ENCODE results near the gene PIAS3. TPM values are rescaled to one million over a fixed set of nuclear protein-coding genes. Genes with fewer than 3 reads are reported as not detected.
A peak's percentile ranks its signal among the peaks of the same experiment; 100 is the strongest.
"Not testable (repeated sequence)": the region's sequence is repeated elsewhere in the genome, so short reads cannot be mapped to it uniquely, and the experiment has no call there.

Gene PIAS3
- total RNA-seq, 1 donor from 2014 or later: 17.0 TPM

- DNase-seq (ENCODE audit: low read depth): no peak
Measured at GRCh38 chr1:145874646-145875045, 15.8 kb upstream of the PIAS3 start.

GRCh38 chr1:145871994-145872924, 13.4 kb upstream of the PIAS3 start:
- DNase-seq (ENCODE audit: low read depth): no peak

GRCh38 chr1:145868232-145868631, 9.4 kb upstream of the PIAS3 start:
- no peak for DNase-seq (ENCODE audit: low read depth)

- DNase-seq (ENCODE audit: low read depth): no peak
Measured at GRCh38 chr1:145863282-145864018, 4.6 kb upstream of the PIAS3 start.

GRCh38 chr1:145859491-145860023, 676 bp upstream of the PIAS3 start:
- DNase-seq (ENCODE audit: low read depth): peak; percentile 72

- no peak for DNase-seq (ENCODE audit: low read depth)
Measured at GRCh38 chr1:145858238-145858900, 512 bp downstream of the PIAS3 start.

- no peak for DNase-seq (ENCODE audit: low read depth)
Measured at GRCh38 chr1:145857170-145857569, 1.7 kb downstream of the PIAS3 start.

GRCh38 chr1:145855426-145855948, 3.4 kb downstream of the PIAS3 start:
- DNase-seq (ENCODE audit: low read depth): no peak

- peak; percentile 77 for DNase-seq (ENCODE audit: low read depth)
Measured at GRCh38 chr1:145849356-145850160, 9.3 kb downstream of the PIAS3 start.

GRCh38 chr1:145847827-145848226, 11.1 kb downstream of the PIAS3 start:
- DNase-seq (ENCODE audit: low read depth): no peak

GRCh38 chr1:145846201-145846612, 12.7 kb downstream of the PIAS3 start:
- no peak for DNase-seq (ENCODE audit: low read depth)

GRCh38 chr1:145845514-145846161, 13.2 kb downstream of the PIAS3 start, which contains the start of gene NUDT17:
Gene NUDT17, plus strand, starts transcription at chr1:145845630. Its CDS starts 11 bp downstream, at chr1:145845641.
- peak; percentile 31 for DNase-seq (ENCODE audit: low read depth)

- no peak for DNase-seq (ENCODE audit: low read depth)
Measured at GRCh38 chr1:145845144-145845513, 13.8 kb downstream of the PIAS3 start.

GRCh38 chr1:145843031-145843430, 15.8 kb downstream of the PIAS3 start:
- no peak for DNase-seq (ENCODE audit: low read depth)

GRCh38 chr1:145837656-145838055, 21.2 kb downstream of the PIAS3 start:
- DNase-seq (ENCODE audit: low read depth): no peak

- not testable (repeated sequence) for DNase-seq (ENCODE audit: low read depth)
Measured at GRCh38 chr1:145830810-145831209, 28.1 kb downstream of the PIAS3 start.

GRCh38 chr1:145828367-145829026, 30.4 kb downstream of the PIAS3 start:
- DNase-seq (ENCODE audit: low read depth): no peak

GRCh38 chr1:145827966-145828365, 30.9 kb downstream of the PIAS3 start:
- no peak for DNase-seq (ENCODE audit: low read depth)

GRCh38 chr1:145826030-145826429, 32.9 kb downstream of the PIAS3 start:
- DNase-seq (ENCODE audit: low read depth): no peak

- DNase-seq (ENCODE audit: low read depth): no peak
Measured at GRCh38 chr1:145824499-145824842, 34.4 kb downstream of the PIAS3 start.
